K562 (cell line): ENCODE measurements around the gene OR5M8. TPM values are rescaled to one million over a fixed set of nuclear protein-coding genes. Genes with fewer than 3 reads are reported as not detected.

Source experiments
- ATAC-seq: fragments of 200-7000 bp; cut with Tn5 transposase; 3 replicates; pipeline ENCODE4 v1.9.1; 2020; ENCODE audit warnings: moderate library complexity
- Bru-seq: library from RNA; stranded (reverse); fragments of 400-500 nt; gene quantifications from one replicate; lab custom pipeline; 2021; lab: Mats Ljungman, UMichigan
- BruChase-seq, 2 experiments: library from RNA; stranded (reverse); fragments of 400-500 nt; gene quantifications; one replicate each; lab custom pipeline; 2021; lab: Mats Ljungman, UMichigan
- BruUV-seq: library from RNA; stranded (reverse); fragments of 400-500 nt; replicated peaks from 2 replicates; lab custom pipeline; 2021; lab: Mats Ljungman, UMichigan
- CTCF ChIA-PET: fragments of 300-600 bp; formaldehyde crosslinking; extraction: SDS; loops from one replicate; lab custom pipeline; 2021; ENCODE audit warnings: low intra/inter-chr PET ratio; lab: Yijun Ruan, JAX
- POLR2A ChIA-PET: fragments of 300-600, 350-650 bp; sonication (Branson Sonifier 250); formaldehyde crosslinking; extraction: SDS; loops from one replicate; lab custom pipeline; 2021; ENCODE audit warnings: antibody characterized with exemption, inconsistent platforms; lab: Yijun Ruan, JAX
- DNase-seq, 4 experiments: peaks; one replicate each; pipeline versions ENCODE4 v3.0.0 to v3.0.0-alpha.2; 2011 to 2018; ENCODE audit warnings: low spot score in 3 of 4, mixed read lengths in 3 of 4; ENCODE audit errors: extremely low read depth in 1 of 4
- FAIRE-seq: peaks from 2 replicates; lab custom pipeline; 2011; peaks lifted over from hg19 to GRCh38; lab: Jason Lieb, UNC
- H2AFZ ChIP-seq: 2 replicates; pipeline ENCODE4 v1.6.0; 2011; ENCODE audit warnings: low read depth, low read length, control low read depth, inconsistent platforms
- H3K27ac ChIP-seq: fragments of 200-600 bp; 3 replicates; pipeline ENCODE4 v1.8.0; 2011; ENCODE audit warnings: low read depth, mild to moderate bottlenecking, control low read depth, inconsistent platforms, low read length, moderate library complexity, mixed read lengths; ENCODE audit errors: extremely low read depth
- H3K27me3 ChIP-seq, 2 experiments: fragments of 300-600 bp in 1 of 2; 2 replicates in 1 of 2; 3 replicates in 1 of 2; pipeline versions ENCODE4 v1.6.0 to v1.8.0; 2011; ENCODE audit warnings: inconsistent platforms in 2 of 2, low read length in 2 of 2, mild to moderate bottlenecking in 1 of 2, mixed read lengths in 1 of 2, moderate library complexity in 1 of 2; ENCODE audit not compliant: control insufficient read depth in 2 of 2, insufficient read depth in 2 of 2
- H3K36me3 ChIP-seq: fragments of 300-600 bp; 3 replicates; pipeline ENCODE4 v1.8.0; 2011; ENCODE audit warnings: mild to moderate bottlenecking, low read length, inconsistent platforms; ENCODE audit not compliant: control insufficient read depth, insufficient read depth
- H3K4me1 ChIP-seq, 2 experiments: fragments of 200-600 bp in 1 of 2; replicated peaks in 1 of 2; 2 replicates in 1 of 2; 3 replicates in 1 of 2; pipeline versions ENCODE4 v1.5.1 to v1.8.0; 2011; ENCODE audit warnings: inconsistent platforms in 2 of 2, low read length in 2 of 2, mild to moderate bottlenecking in 1 of 2, mixed read lengths in 1 of 2, moderate library complexity in 1 of 2; ENCODE audit not compliant: control insufficient read depth in 2 of 2, insufficient read depth in 2 of 2
- H3K4me2 ChIP-seq: 2 replicates; pipeline ENCODE4 v1.6.1; 2011; ENCODE audit warnings: low read length, control low read depth, inconsistent platforms, mixed read lengths; ENCODE audit not compliant: insufficient read depth
- H3K4me3 ChIP-seq: fragments of 200-600 bp; sonication (generic), shearing (Covaris generic); 2 replicates; pipeline ENCODE4 v1.5.1; 2016; ENCODE audit warnings: control low read depth, inconsistent platforms
- H3K79me2 ChIP-seq: fragments of 200-600 bp; 3 replicates; pipeline ENCODE4 v1.8.0; 2011; ENCODE audit warnings: low read length, inconsistent platforms; ENCODE audit not compliant: control insufficient read depth, insufficient read depth
- H3K9ac ChIP-seq, 2 experiments: 2 replicates each; pipeline versions ENCODE4 v1.6.0 to v1.6.1; 2011; ENCODE audit warnings: low read depth in 2 of 2, low read length in 2 of 2, control low read depth in 1 of 2, inconsistent platforms in 1 of 2, mild to moderate bottlenecking in 1 of 2, mixed read lengths in 1 of 2; ENCODE audit not compliant: insufficient read depth in 1 of 2
- H3K9me1 ChIP-seq: one replicate; pipeline ENCODE4 v1.6.0; 2011; ENCODE audit warnings: inconsistent platforms, mild to moderate bottlenecking, low read length, moderate library complexity; ENCODE audit not compliant: control insufficient read depth, insufficient read depth
- H3K9me3 ChIP-seq: replicated peaks from 2 replicates; pipeline ENCODE4 v1.5.1; 2011; ENCODE audit warnings: low read depth, low read length, inconsistent platforms; ENCODE audit not compliant: control insufficient read depth, insufficient read depth
- H4K20me1 ChIP-seq: replicated peaks from 2 replicates; pipeline ENCODE4 v1.6.1; 2011; ENCODE audit warnings: low read length, inconsistent platforms, mixed read lengths; ENCODE audit not compliant: control insufficient read depth, insufficient read depth
- ETV6 ChIP-seq, 3 experiments: fragments of 150-350 bp in 1 of 3; sonication (generic) in 1 of 3; formaldehyde crosslinking in 1 of 3; IDR thresholded peaks; 2 replicates each; pipeline versions ENCODE4 v1.6.1 to v1.8.0; 2014 to 2022; ENCODE audit warnings: borderline replicate concordance in 2 of 3, low read depth in 2 of 3, antibody characterized with exemption in 1 of 3, low read length in 1 of 3, mild to moderate bottlenecking in 1 of 3, missing genetic modification reagents in 1 of 3
- FOXJ2 ChIP-seq: fragments of 200-800 bp; sonication (Bioruptor generic); IDR thresholded peaks from 2 replicates; pipeline ENCODE4 v1.6.1; 2016; ENCODE audit warnings: missing genetic modification characterization, missing compliant biosample characterization
- GTF2A2 ChIP-seq: IDR thresholded peaks from 2 replicates; pipeline ENCODE4 v1.6.1; 2016; ENCODE audit warnings: mild to moderate bottlenecking, missing genetic modification characterization, missing compliant biosample characterization
- MCM7 ChIP-seq, 2 experiments: fragments of 450-650 bp; IDR thresholded peaks; 2 replicates each; pipeline ENCODE4 v1.6.1; 2016 to 2018
- POLR2G ChIP-seq: fragments of 200-400 bp; formaldehyde crosslinking; IDR thresholded peaks from 2 replicates; pipeline ENCODE4 v1.6.1; 2017; ENCODE audit warnings: low read depth, mild to moderate bottlenecking, antibody characterized with exemption, low read length, moderate library complexity
- SIRT6 ChIP-seq: IDR thresholded peaks from one replicate; pipeline ENCODE4 v1.6.1; 2012; ENCODE audit warnings: low read depth, mild to moderate bottlenecking, control low read depth, inconsistent platforms, low read length, moderate library complexity
- TBP ChIP-seq: optimal IDR thresholded peaks from 2 replicates; pipeline ENCODE3; 2011; ENCODE audit warnings: low read depth, low read length, improper control_type of control experiment
- XRCC3 ChIP-seq: fragments of 450-650 bp; IDR thresholded peaks from 2 replicates; pipeline ENCODE4 v1.6.1; 2017; ENCODE audit warnings: mild to moderate bottlenecking, moderate library complexity
- YY1 ChIP-seq, 3 experiments: IDR thresholded peaks; 2 replicates each; pipeline ENCODE4 v1.6.1; 2011; ENCODE audit warnings: low read length in 2 of 3, mild to moderate bottlenecking in 2 of 3, moderate library complexity in 2 of 3, borderline replicate concordance in 1 of 3, control low read depth in 1 of 3, low read depth in 1 of 3; ENCODE audit not compliant: insufficient read depth in 3 of 3, insufficient replicate concordance in 2 of 3, control insufficient read depth in 1 of 3, insufficient read length in 1 of 3; ENCODE audit errors: extremely low read depth in 1 of 3
- ZNF3 ChIP-seq: fragments of 250-450 bp; sonication (Bioruptor Pico); IDR thresholded peaks from 2 replicates; pipeline ENCODE4 v1.5.0; 2021; ENCODE audit warnings: mild to moderate bottlenecking, moderate library complexity
- ZNF384 ChIP-seq: IDR thresholded peaks from 2 replicates; pipeline ENCODE4 v1.6.1; 2012; ENCODE audit warnings: low read depth, low read length, improper control_type of control experiment
- ZNF449 ChIP-seq: fragments of 250-450 bp; sonication (Bioruptor Pico); IDR thresholded peaks from 2 replicates; pipeline ENCODE4 v1.8.0; 2022; ENCODE audit warnings: moderate library complexity, mild to moderate bottlenecking, inconsistent platforms
- WGBS: fragments of 100-300 bp; shearing (Covaris generic); methylation state at CpG from one replicate; pipeline ENCODE4 v1.1.6; 2016; ENCODE audit warnings: low coverage, mixed read lengths; ENCODE audit not compliant: insufficient coverage; ENCODE audit errors: missing lambda C conversion rate; 5-methylcytosine and 5-hydroxymethylcytosine counted together
- in situ Hi-C: fragments of 300-500 bp; cut with MboI; formaldehyde crosslinking; loops from 4 replicates; pipeline ENCODE4 v1.15.0; 2018; ENCODE audit warnings: inconsistent platforms, mixed read lengths
- intact Hi-C: fragments of 100-400 bp; cut with micrococcal nuclease; formaldehyde crosslinking; loops from 2 replicates; pipeline ENCODE4 v1.14.2; 2022
- long read RNA-seq, 3 experiments: library from polyadenylated mRNA in 2 of 3; library from RNA in 1 of 3; unstranded in 2 of 3; stranded (forward) in 1 of 3; transcript quantifications; one replicate each; pipeline ENCODE4 v2.0.0, GENCODE V29; 2019 to 2022
- polyA minus RNA-seq, 3 experiments: library from RNA; depleted of rRNA, polyadenylated mRNA; stranded (reverse); fragments of >200 nt; gene quantifications; 2 replicates each; pipeline ENCODE4 v1.2.3, GENCODE V29; 2011
- polyA plus RNA-seq, 8 experiments: library from polyadenylated mRNA; depleted of rRNA in 4 of 8; stranded (reverse) in 5 of 8; unstranded in 3 of 8; fragments of >200 nt; fragmentation: Nextera tagmentation in 2 of 8; fragmentation: Illumina TruSeq in 1 of 8; extraction: Ambion mirVana in 2 of 8; extraction: Trizol in 1 of 8; gene quantifications; 2 replicates each; pipeline versions ENCODE4 v1.2.1 to v1.2.3, GENCODE V29; 2011 to 2014; ENCODE audit warnings: inconsistent platforms in 1 of 8, missing spikeins in 1 of 8
- total RNA-seq, 7 experiments: library from RNA; depleted of rRNA in 6 of 7; stranded (reverse); fragments of >200 nt in 6 of 7; fragmentation: Illumina TruSeq in 2 of 7; extraction: Trizol in 2 of 7; gene quantifications; 2 replicates each; pipeline versions ENCODE4 v1.2.1 to v1.2.3, GENCODE V29; 2011 to 2021; ENCODE audit warnings: low replicate concordance in 1 of 7

The OR5M8 gene
- not detected in 2 replicates for total RNA-seq (2011; cell fraction: chromatin; rRNA removed; ENCODE audit: low replicate concordance)
- total RNA-seq (2011; cell fraction: nucleolus; rRNA removed), result not detected in 2 replicates
- not detected in 2 replicates for total RNA-seq (2011; cell fraction: nucleoplasm; rRNA removed)
- total RNA-seq (2014; rRNA removed), result not detected in 2 replicates
- total RNA-seq (2014; rRNA removed; fragmentation: Illumina TruSeq; extraction: Trizol), result not detected in 2 replicates
- not detected in 2 replicates for total RNA-seq (2015; rRNA removed; fragmentation: Illumina TruSeq; extraction: Trizol)
- not detected in 2 replicates for total RNA-seq (2021)
- not detected in 2 replicates for polyA plus RNA-seq (2011; rRNA removed)
- polyA plus RNA-seq (2011; cell fraction: cytosol; rRNA removed), result not detected in 2 replicates
- polyA plus RNA-seq (2011; cell fraction: nucleus; rRNA removed), result not detected in 2 replicates
- not detected in 2 replicates for polyA plus RNA-seq (2012)
- polyA plus RNA-seq (2014; fragmentation: Illumina TruSeq; extraction: Trizol), result not detected in 2 replicates
- polyA plus RNA-seq (2014; fragmentation: Nextera tagmentation; extraction: Ambion mirVana), result not detected
- not detected in 2 replicates for polyA plus RNA-seq (2014; rRNA removed)
- polyA minus RNA-seq (2011; rRNA and poly(A)+ RNA removed), result not detected in 2 replicates
- polyA minus RNA-seq (2011; cell fraction: cytosol; rRNA and poly(A)+ RNA removed), result not detected in 2 replicates
- not detected in 2 replicates for polyA minus RNA-seq (2011; cell fraction: nucleus; rRNA and poly(A)+ RNA removed)
- Bru-seq, nascent RNA, result not detected
- BruChase-seq, experiment 1, labeled RNA remaining after a 2-hour chase, result not detected
- BruChase-seq, experiment 2, labeled RNA remaining after a 6-hour chase, result not detected
- long read RNA-seq, experiment 1, result 0 reads
- long read RNA-seq, experiment 2, result 0 reads
- long read RNA-seq, experiment 3, result 0 reads

DNA sequence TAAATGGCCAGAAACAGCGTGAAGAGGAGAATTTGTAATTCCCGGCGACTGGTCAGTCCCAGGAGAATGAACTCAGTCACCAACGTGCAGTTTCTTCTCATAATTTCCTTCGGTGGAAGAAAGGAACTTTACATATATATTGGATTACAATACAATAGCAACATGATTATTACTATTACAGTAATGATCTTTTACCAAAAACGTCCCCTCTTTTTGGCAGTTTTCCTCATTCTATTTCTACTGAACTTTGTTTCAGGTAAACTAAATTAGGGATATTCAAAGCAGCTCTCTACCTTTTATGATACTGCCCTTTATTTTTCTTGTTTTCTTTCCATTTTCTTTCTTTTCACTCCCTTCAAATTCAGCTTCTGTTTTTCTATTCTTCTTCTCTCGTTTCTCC, at the start of gene OR5M8:
OR5M8 (minus strand) TSS at position 101 of the 400 bp plus-strand sequence; CDS start at position 101, 0 bp downstream.
- no peaks in the 10 kb centered on the region for H3K9me3 ChIP-seq
- no peaks in the 10 kb centered on the region for H3K4me1 ChIP-seq
- intact Hi-C loops, result no loop called here
- WGBS, result 0% methylated on average over 6 of the region's 7 CpGs
- H4K20me1 ChIP-seq, result no peaks in the 10 kb centered on the region
- DNase-seq (no peak), ATAC-seq (no peak), FAIRE-seq (no peak)
- H3K27ac ChIP-seq, result no peak within 1 kb of the TSS
- H3K4me3 ChIP-seq, result no peak within 1 kb of the TSS
- no peak within 1 kb of the TSS for H3K4me2 ChIP-seq
- in situ Hi-C loops, result no loop called here
- no peaks in the 10 kb centered on the region for H3K27me3 ChIP-seq
- no peak for TF ChIP-seq GTF2A2
- no peak for TF ChIP-seq YY1 (IDR thresholded peaks at IDR 0.05; ENCODE audit: borderline replicate concordance in 1 of 3, control insufficient read depth in 1 of 3, extremely low read depth in 1 of 3, insufficient read depth in 3 of 3, insufficient read length in 1 of 3, insufficient replicate concordance in 2 of 3, low read depth in 1 of 3, low read length in 2 of 3)
- no peak for TF ChIP-seq SIRT6
- TF ChIP-seq ZNF384, result no peak
- no peak for TF ChIP-seq MCM7 (IDR thresholded peaks at IDR 0.05)
- no peak for TF ChIP-seq ZNF3
- TF ChIP-seq ETV6 (IDR thresholded peaks at IDR 0.05; ENCODE audit: borderline replicate concordance in 1 of 2, low read depth in 2 of 2, low read length in 1 of 2), result no peak
- TF ChIP-seq ETV6 (CRISPR knock-in tag; IDR thresholded peaks at IDR 0.05; ENCODE audit: borderline replicate concordance), result no peak
- no peak for TF ChIP-seq ZNF449
- TF ChIP-seq XRCC3, result no peak
- no peak for TF ChIP-seq TBP
- TF ChIP-seq POLR2G, result no peak
- no peak for TF ChIP-seq FOXJ2 (tag)
- no peak within 1 kb of the TSS for H2AFZ ChIP-seq
- H3K9me1 ChIP-seq, result no peaks in the 10 kb centered on the region
- no TSS peak for BruUV-seq
- H3K79me2 ChIP-seq, result no peaks in the 10 kb centered on the region
- ChIA-PET CTCF (no interaction called here), POLR2A (no interaction called here)
- H3K36me3 ChIP-seq, result no peaks in the 10 kb centered on the region
- H3K9ac ChIP-seq, result no peak within 1 kb of the TSS
